Forelimb muscle (tissue), 1 donor: Measurements from ENCODE around the gene SKP1. TPM values are rescaled to one million over a fixed set of nuclear protein-coding genes. Genes with fewer than 3 reads are reported as not detected.

ENCODE experiments used
- DNase-seq: peaks from one replicate; pipeline ENCODE4 v3.0.0-alpha.2; 2013; ENCODE audit warnings: low read depth
- polyA plus RNA-seq: library from polyadenylated mRNA; unstranded; fragments of 120-200 nt; gene quantifications from one replicate; pipeline ENCODE4 v1.2.1, GENCODE V29; 2013; ENCODE audit not compliant: insufficient read length

SKP1 gene
- polyA plus RNA-seq, 1 donor, result 360 TPM

- no peak for DNase-seq
Observed at GRCh38 chr5:134113902-134114875, 62.6 kb downstream of the SKP1 start, which contains the start of gene TCF7. Gene TCF7, plus strand, starts transcription at chr5:134114681. Its CDS starts 226 bp downstream, at chr5:134114907.

- DNase-seq, result no peak
Observed at GRCh38 chr5:134113363-134113889, 63.3 kb downstream of the SKP1 start.

GRCh38 chr5:134112726-134113362 is 63.9 kb downstream of the SKP1 start:
- no peak for DNase-seq

GRCh38 chr5:134111741-134112647 is 64.8 kb downstream of the SKP1 start:
- no peak for DNase-seq

GRCh38 chr5:134110382-134110781 is 66.4 kb downstream of the SKP1 start:
- DNase-seq, result no peak

- DNase-seq, result no peak
Observed at GRCh38 chr5:134107779-134108178, 69.0 kb downstream of the SKP1 start.

- no peak for DNase-seq
Observed at GRCh38 chr5:134106991-134107701, 69.6 kb downstream of the SKP1 start.

GRCh38 chr5:134103998-134104654 is 72.6 kb downstream of the SKP1 start:
- no peak for DNase-seq

GRCh38 chr5:134103397-134103796 is 73.4 kb downstream of the SKP1 start:
- no peak for DNase-seq

- no peak for DNase-seq
Observed at GRCh38 chr5:134101686-134102439, 74.9 kb downstream of the SKP1 start.

GRCh38 chr5:134100283-134101091 is 76.3 kb downstream of the SKP1 start:
- DNase-seq, result no peak

- DNase-seq, result no peak
Observed at GRCh38 chr5:134099939-134100282, 76.8 kb downstream of the SKP1 start.

- no peak for DNase-seq
Observed at GRCh38 chr5:134099288-134099872, 77.4 kb downstream of the SKP1 start.

Other genes with a start within 250 kb of the SKP1 start
- 57.1 TPM for gene C5orf15, start 208.3 kb downstream of the SKP1 start, polyA plus RNA-seq
- 214 TPM for gene VDAC1, start 172.0 kb downstream of the SKP1 start, polyA plus RNA-seq
- 2.6 TPM for gene TCF7, start 62.3 kb downstream of the SKP1 start, polyA plus RNA-seq
- 124 TPM for gene PPP2CA, start 49.1 kb upstream of the SKP1 start, polyA plus RNA-seq
- gene CDKL3, start 190.2 kb upstream of the SKP1 start, polyA plus RNA-seq, result 4.0 TPM
- 168 TPM for gene UBE2B, start 194.6 kb upstream of the SKP1 start, polyA plus RNA-seq
- gene CDKN2AIPNL, start 234.9 kb upstream of the SKP1 start, polyA plus RNA-seq, result 24.6 TPM